T-helper 1 cell treated with Interleukin-12 subunit alpha and Interleukin-12 subunit beta and Interleukin-4 antibody, amounts not matched to agents 30 μg/mL and 1 μg/mL, for 36 hours (primary cell): ENCODE results near the gene TUNAR.

Experiments
- H3K27ac Mint-ChIP-seq: one replicate; pipeline ENCODE4 v1.8.0; 2021; ENCODE audit warnings: mild to moderate bottlenecking, mixed read lengths
- H3K27me3 Mint-ChIP-seq: one replicate; pipeline ENCODE4 v1.8.0; 2021; ENCODE audit warnings: low read depth, mixed read lengths
- H3K36me3 Mint-ChIP-seq: one replicate; pipeline ENCODE4 v1.8.0; 2021; ENCODE audit warnings: low read depth, mixed read lengths
- H3K4me1 Mint-ChIP-seq: one replicate; pipeline ENCODE4 v1.8.0; 2021; ENCODE audit warnings: low read depth, mixed read lengths
- H3K4me3 Mint-ChIP-seq: one replicate; pipeline ENCODE4 v1.8.0; 2021; ENCODE audit warnings: mild to moderate bottlenecking, moderate library complexity, mixed read lengths
- H3K9me3 Mint-ChIP-seq: one replicate; pipeline ENCODE4 v1.8.0; 2021; ENCODE audit warnings: mixed read lengths

TUNAR gene

DNA sequence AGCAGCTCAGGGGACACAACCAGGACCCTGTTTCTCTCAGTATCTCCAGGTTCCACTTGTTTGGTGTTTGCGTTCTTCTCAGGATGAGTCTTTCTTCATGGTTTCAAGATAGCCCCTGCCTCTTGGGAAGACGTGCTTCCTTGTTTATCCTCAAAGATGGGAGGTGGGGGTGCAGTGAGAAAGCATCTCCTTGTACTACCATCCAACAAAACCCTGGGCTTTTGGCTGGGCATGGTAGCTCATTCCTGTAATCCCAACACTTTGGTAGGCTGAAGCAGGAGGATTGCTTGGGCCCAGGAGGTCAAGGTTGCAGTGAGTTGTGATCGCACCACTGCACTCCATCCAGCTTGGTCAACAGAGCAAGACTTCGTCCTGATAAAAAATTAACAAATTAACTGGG lies 21.0 kb upstream of the TUNAR start:
- Mint-ChIP-seq H3K4me3 (no peak overlapping the region), H3K27ac (no peak overlapping the region), H3K4me1 (no peaks in the 10 kb centered on the region), H3K27me3 (peaks cover 3% of the 10 kb centered on the region), H3K9me3 (no peaks in the 10 kb centered on the region), H3K36me3 (no peaks in the 10 kb centered on the region)

DNA sequence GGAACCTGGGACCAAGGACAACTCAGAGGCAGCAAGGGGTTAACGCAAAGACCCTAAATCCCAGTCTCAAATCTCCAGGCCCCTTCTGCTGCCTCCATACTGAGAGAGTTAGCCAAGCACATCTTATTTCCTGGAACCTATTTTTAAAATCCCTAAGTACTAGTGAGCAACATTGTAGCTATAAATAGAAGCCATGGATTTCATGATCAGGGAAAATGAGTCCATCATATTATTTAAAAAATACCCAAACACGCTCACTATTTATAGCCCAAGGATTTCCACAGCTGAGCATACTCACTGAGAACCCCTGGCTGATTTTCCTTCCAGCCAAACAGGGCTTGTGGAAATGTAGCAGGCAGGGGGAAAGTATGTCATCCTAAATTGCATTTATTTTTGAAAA lies 19.4 kb upstream of the TUNAR start:
- H3K4me3 Mint-ChIP-seq: no peak overlapping the region
- peaks cover 3% of the 10 kb centered on the region for H3K27me3 Mint-ChIP-seq
- no peaks in the 10 kb centered on the region for H3K9me3 Mint-ChIP-seq
- H3K27ac Mint-ChIP-seq: no peak overlapping the region
- H3K4me1 Mint-ChIP-seq: no peaks in the 10 kb centered on the region
- H3K36me3 Mint-ChIP-seq: no peaks in the 10 kb centered on the region

GRCh38 chr14:95858893-95859292 lies 17.7 kb upstream of the TUNAR start:
- Mint-ChIP-seq H3K4me1 (no peaks in the 10 kb centered on the region), H3K27ac (no peak overlapping the region), H3K27me3 (no peaks in the 10 kb centered on the region), H3K4me3 (no peak overlapping the region), H3K9me3 (no peaks in the 10 kb centered on the region), H3K36me3 (no peaks in the 10 kb centered on the region)

DNA sequence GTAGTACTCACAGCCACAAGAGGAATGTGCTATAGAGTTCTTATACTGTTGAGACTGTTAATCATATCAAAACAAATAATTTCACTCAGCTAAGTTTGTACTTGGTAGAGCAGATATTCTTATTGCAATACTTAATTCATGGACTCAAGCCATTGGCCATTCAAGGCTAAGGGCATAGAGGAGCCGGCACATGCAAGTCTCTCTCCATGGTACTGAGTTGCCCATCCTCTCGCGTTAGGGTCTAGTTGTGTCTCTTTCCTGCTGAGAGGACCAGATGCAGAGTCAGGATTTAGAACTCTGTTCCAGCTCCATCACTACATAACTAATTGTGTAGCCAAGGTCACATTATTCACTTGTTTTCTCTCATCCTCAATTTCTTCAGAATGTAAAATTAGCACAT lies 14.4 kb upstream of the TUNAR start:
- Mint-ChIP-seq H3K4me1 (no peaks in the 10 kb centered on the region), H3K27me3 (no peaks in the 10 kb centered on the region), H3K9me3 (no peaks in the 10 kb centered on the region), H3K4me3 (no peak overlapping the region), H3K36me3 (no peaks in the 10 kb centered on the region), H3K27ac (no peak overlapping the region)

- Mint-ChIP-seq H3K4me3 (no peak overlapping the region), H3K27ac (no peak overlapping the region), H3K36me3 (no peaks in the 10 kb centered on the region), H3K9me3 (no peaks in the 10 kb centered on the region), H3K27me3 (no peaks in the 10 kb centered on the region), H3K4me1 (no peaks in the 10 kb centered on the region)
Measured at GRCh38 chr14:95863295-95863694, 13.3 kb upstream of the TUNAR start.

GRCh38 chr14:95869776-95870175 lies 6.9 kb upstream of the TUNAR start:
- H3K4me3 Mint-ChIP-seq: no peak overlapping the region
- H3K4me1 Mint-ChIP-seq: no peaks in the 10 kb centered on the region
- peaks cover 14% of the 10 kb centered on the region for H3K27me3 Mint-ChIP-seq
- H3K36me3 Mint-ChIP-seq: no peaks in the 10 kb centered on the region
- H3K9me3 Mint-ChIP-seq: no peaks in the 10 kb centered on the region
- no peak overlapping the region for H3K27ac Mint-ChIP-seq

- H3K4me3 Mint-ChIP-seq: no peak overlapping the region
- no peak overlapping the region for H3K27ac Mint-ChIP-seq
- no peaks in the 10 kb centered on the region for H3K4me1 Mint-ChIP-seq
- H3K27me3 Mint-ChIP-seq: peaks cover 24% of the 10 kb centered on the region
- no peaks in the 10 kb centered on the region for H3K36me3 Mint-ChIP-seq
- H3K9me3 Mint-ChIP-seq: no peaks in the 10 kb centered on the region
Measured at GRCh38 chr14:95870772-95871171, 5.9 kb upstream of the TUNAR start.

- H3K4me1 Mint-ChIP-seq: no peaks in the 10 kb centered on the region
- no peak overlapping the region for H3K4me3 Mint-ChIP-seq
- no peak overlapping the region for H3K27ac Mint-ChIP-seq
- H3K9me3 Mint-ChIP-seq: no peaks in the 10 kb centered on the region
- peaks cover 24% of the 10 kb centered on the region for H3K27me3 Mint-ChIP-seq
- H3K36me3 Mint-ChIP-seq: no peaks in the 10 kb centered on the region
Measured at GRCh38 chr14:95871531-95871930, 5.1 kb upstream of the TUNAR start.

- peaks cover 32% of the 10 kb centered on the region for H3K27me3 Mint-ChIP-seq
- no peak overlapping the region for H3K4me3 Mint-ChIP-seq
Measured at GRCh38 chr14:95872777-95873176, 3.9 kb upstream of the TUNAR start.

GRCh38 chr14:95875831-95876760 lies 536 bp upstream of the TUNAR start:
- Mint-ChIP-seq H3K4me3 (no peak overlapping the region), H3K36me3 (no peaks in the 10 kb centered on the region), H3K27ac (no peak overlapping the region), H3K9me3 (no peaks in the 10 kb centered on the region), H3K4me1 (no peaks in the 10 kb centered on the region), H3K27me3 (peaks cover 56% of the 10 kb centered on the region)

More at GRCh38 chr14:95872777-95873176, 3.9 kb upstream of the TUNAR start:
- no peaks in the 10 kb centered on the region for H3K9me3 Mint-ChIP-seq
- H3K4me1 Mint-ChIP-seq: no peaks in the 10 kb centered on the region
- H3K27ac Mint-ChIP-seq: no peak overlapping the region
- H3K36me3 Mint-ChIP-seq: no peaks in the 10 kb centered on the region

DNA sequence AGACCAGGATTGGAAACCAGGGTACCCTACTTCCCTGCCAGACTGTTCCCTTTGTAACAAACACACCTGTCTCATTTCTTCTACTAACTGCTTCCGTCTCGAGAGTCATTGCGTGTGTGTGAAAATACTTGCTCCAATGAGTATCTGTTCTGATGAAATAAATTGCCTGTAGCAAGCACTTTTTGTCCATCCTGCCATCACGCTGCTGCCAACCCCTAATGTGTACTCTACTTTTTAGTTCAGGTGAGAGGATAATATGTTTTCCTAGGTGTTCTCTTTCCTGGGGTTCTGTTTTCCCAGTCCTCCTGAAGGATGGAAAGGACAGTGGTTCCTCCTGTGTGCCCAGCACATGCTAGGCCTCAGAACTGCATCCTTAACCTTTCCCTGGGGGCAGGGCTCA lies 1.0 kb downstream of the TUNAR start:
- H3K27ac Mint-ChIP-seq: no peak overlapping the region
- peaks cover 52% of the 10 kb centered on the region for H3K27me3 Mint-ChIP-seq
- no peak overlapping the region for H3K4me3 Mint-ChIP-seq

GRCh38 chr14:95884377-95884776 lies 7.7 kb downstream of the TUNAR start:
- Mint-ChIP-seq H3K36me3 (no peaks in the 10 kb centered on the region), H3K9me3 (no peaks in the 10 kb centered on the region), H3K4me3 (no peak overlapping the region), H3K4me1 (peaks cover 3% of the 10 kb centered on the region), H3K27ac (no peak overlapping the region), H3K27me3 (peaks cover 15% of the 10 kb centered on the region)

More for the DNA sequence above, 1.0 kb downstream of the TUNAR start:
- Mint-ChIP-seq H3K4me1 (no peaks in the 10 kb centered on the region), H3K9me3 (no peaks in the 10 kb centered on the region), H3K36me3 (no peaks in the 10 kb centered on the region)

DNA sequence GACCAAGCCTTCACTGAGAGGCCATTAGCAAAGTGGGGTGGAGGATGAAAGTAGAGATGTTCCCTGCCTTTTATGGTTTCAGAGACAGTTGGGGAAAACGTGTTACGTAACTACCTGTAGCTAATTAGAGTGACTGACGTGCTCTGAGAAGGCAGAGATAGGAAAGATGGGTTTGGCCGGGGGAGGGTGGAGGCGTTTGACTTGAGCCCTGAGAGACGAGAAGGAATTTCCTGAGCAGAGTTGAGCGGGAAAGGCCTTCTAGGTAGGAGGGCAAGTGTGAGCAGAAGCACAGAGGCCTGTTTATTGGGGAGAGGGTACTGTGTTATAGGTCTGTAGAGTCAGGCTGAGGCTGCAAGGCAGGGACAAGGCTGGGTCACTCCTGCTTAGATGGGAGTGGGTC lies 8.6 kb downstream of the TUNAR start:
- Mint-ChIP-seq H3K27me3 (peaks cover 8% of the 10 kb centered on the region), H3K36me3 (no peaks in the 10 kb centered on the region), H3K4me3 (no peak overlapping the region), H3K9me3 (no peaks in the 10 kb centered on the region), H3K4me1 (peaks cover 3% of the 10 kb centered on the region), H3K27ac (no peak overlapping the region)

DNA sequence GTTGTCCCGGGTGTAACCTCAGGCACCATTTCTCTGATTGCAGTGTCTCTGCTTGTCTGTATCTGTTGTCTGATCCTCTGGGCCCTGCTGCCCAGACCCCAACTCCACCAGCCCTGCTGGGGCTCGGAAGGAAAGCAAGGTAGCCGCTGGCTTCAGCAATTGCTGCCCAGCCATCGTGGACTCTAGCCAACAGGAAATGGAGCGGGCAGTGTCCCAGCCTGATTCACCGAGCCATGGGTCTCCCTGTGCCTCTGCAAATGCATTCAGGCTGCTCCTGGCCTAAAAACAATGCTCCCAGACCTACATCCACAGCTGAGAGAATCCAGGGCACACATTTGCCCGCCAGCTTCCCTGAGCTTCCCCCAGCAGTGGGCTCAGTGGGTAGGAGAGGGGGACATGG lies 9.2 kb downstream of the TUNAR start:
- no peak overlapping the region for H3K27ac Mint-ChIP-seq
- no peak overlapping the region for H3K4me3 Mint-ChIP-seq
- no peaks in the 10 kb centered on the region for H3K9me3 Mint-ChIP-seq
- H3K27me3 Mint-ChIP-seq: peaks cover 5% of the 10 kb centered on the region
- peaks cover 3% of the 10 kb centered on the region for H3K4me1 Mint-ChIP-seq
- H3K36me3 Mint-ChIP-seq: no peaks in the 10 kb centered on the region

GRCh38 chr14:95886366-95887056 lies 9.9 kb downstream of the TUNAR start:
- H3K27me3 Mint-ChIP-seq: peaks cover 5% of the 10 kb centered on the region
- H3K9me3 Mint-ChIP-seq: no peaks in the 10 kb centered on the region
- no peaks in the 10 kb centered on the region for H3K36me3 Mint-ChIP-seq
- no peak overlapping the region for H3K27ac Mint-ChIP-seq
- H3K4me1 Mint-ChIP-seq: peaks cover 3% of the 10 kb centered on the region
- H3K4me3 Mint-ChIP-seq: no peak overlapping the region
